GDM1 (cell line): ENCODE measurements around the gene GPLD1.

Experiments used
- DNase-seq: peaks from one replicate; lab custom pipeline; 2025; lab: John Stamatoyannopoulos, UW

Gene GPLD1

GRCh38 chr6:24382220-24382540, 107.2 kb downstream of the GPLD1 start:
- no peak for DNase-seq

- no peak for DNase-seq
Measured at GRCh38 chr6:24381476-24382219, 107.7 kb downstream of the GPLD1 start.

- DNase-seq, result no peak
Measured at GRCh38 chr6:24378473-24379097, 110.8 kb downstream of the GPLD1 start.
